Mucosa of descending colon (tissue), 3 donors: Measurements from ENCODE around the gene RHBDL3. TPM values are rescaled to one million over a fixed set of nuclear protein-coding genes. Genes with fewer than 3 reads are reported as not detected.

Experiments
- ATAC-seq: fragments of 200-7000 bp; cut with Tn5 transposase; one replicate; pipeline ENCODE4 v1.9.1; 2020; ENCODE audit warnings: mild to moderate bottlenecking, moderate library complexity
- DNase-seq, 3 donors: peaks; one replicate each; pipeline ENCODE4 v3.0.0-alpha.2; 2020
- H3K36me3 ChIP-seq: fragments of 200-600 bp; one replicate; pipeline ENCODE4 v1.8.0; 2021; ENCODE audit warnings: low read depth, mild to moderate bottlenecking
- H3K4me1 ChIP-seq: fragments of 200-600 bp; one replicate; pipeline ENCODE4 v1.8.0; 2021; ENCODE audit warnings: low read depth, mild to moderate bottlenecking
- H3K4me3 ChIP-seq: fragments of 200-600 bp; one replicate; pipeline ENCODE4 v1.8.0; 2021; ENCODE audit warnings: mild to moderate bottlenecking
- H3K9me3 ChIP-seq: fragments of 200-600 bp; one replicate; pipeline ENCODE4 v1.8.0; 2021; ENCODE audit warnings: mild to moderate bottlenecking
- CTCF ChIP-seq: fragments of 200-600 bp; IDR thresholded peaks from one replicate; pipeline ENCODE4 v1.8.0; 2022; ENCODE audit warnings: antibody characterized with exemption, mild to moderate bottlenecking
- intact Hi-C, 2 donors: fragments of 100-400 bp; cut with DNase I in 1 of 2; cut with micrococcal nuclease in 1 of 2; formaldehyde crosslinking; loops; one replicate each; pipeline versions ENCODE4 v1.11.0 to v1.11.1; 2022; cut with DNase I, micrococcal nuclease
- total RNA-seq, 3 donors: library from RNA; stranded (reverse); fragmentation: NEBNext Ultra II Directional in 2 of 3; extraction: Animal tissue kit (Norgen Biotek cat#: 25700) in 2 of 3; gene quantifications; one replicate each; pipeline versions ENCODE4 v1.2.1 to v1.2.4, GENCODE V29; 2021 to 2023
- donor health status: DM: no; HTN: no; CAD: no; lungs with moderate emphysema.
- donor health status: DM: no; HTN: no; CAD: no.
- donor health status: DM: no; HTN: yes; CAD: no.

The RHBDL3 gene
- total RNA-seq, 3 donors from 2014 or later: 0.52 to 2.3 (median 1.3) TPM

GRCh38 chr17:32278815-32279214 lies 13.2 kb downstream of the RHBDL3 start:
- H3K36me3 ChIP-seq: no peaks in the 10 kb centered on the region
- DNase-seq (no peak), ATAC-seq (no peak)
- intact Hi-C loops: no loop called here
- TF ChIP-seq CTCF: no peak
- H3K4me3 ChIP-seq: no peak overlapping the region
- no peaks in the 10 kb centered on the region for H3K4me1 ChIP-seq
- H3K9me3 ChIP-seq: no peaks in the 10 kb centered on the region

GRCh38 chr17:32279891-32280716 lies 14.5 kb downstream of the RHBDL3 start:
- Histone ChIP-seq H3K9me3 (no peaks in the 10 kb centered on the region), H3K4me3 (no peak overlapping the region), H3K4me1 (no peaks in the 10 kb centered on the region), H3K36me3 (no peaks in the 10 kb centered on the region)
- TF ChIP-seq CTCF: no peak
- DNase-seq (no peak), ATAC-seq (no peak)
- intact Hi-C loops: no loop called here

GRCh38 chr17:32281011-32281451 lies 15.4 kb downstream of the RHBDL3 start:
- intact Hi-C loops: no loop called here
- no peak overlapping the region for H3K4me3 ChIP-seq
- TF ChIP-seq CTCF: no peak
- DNase-seq (no peak), ATAC-seq (no peak)
- no peaks in the 10 kb centered on the region for H3K9me3 ChIP-seq
- no peaks in the 10 kb centered on the region for H3K36me3 ChIP-seq
- no peaks in the 10 kb centered on the region for H3K4me1 ChIP-seq

GRCh38 chr17:32283745-32284201 lies 18.1 kb downstream of the RHBDL3 start:
- DNase-seq: no peak
- ATAC-seq: no peak
- Histone ChIP-seq H3K4me3 (no peak overlapping the region), H3K9me3 (no peaks in the 10 kb centered on the region), H3K4me1 (no peaks in the 10 kb centered on the region), H3K36me3 (no peaks in the 10 kb centered on the region)
- TF ChIP-seq CTCF: no peak
- intact Hi-C loops: no loop called here

GRCh38 chr17:32285306-32285705 lies 19.7 kb downstream of the RHBDL3 start:
- TF ChIP-seq CTCF: no peak
- Histone ChIP-seq H3K9me3 (no peaks in the 10 kb centered on the region), H3K4me1 (no peaks in the 10 kb centered on the region), H3K4me3 (no peak overlapping the region), H3K36me3 (no peaks in the 10 kb centered on the region)
- ATAC-seq (no peak), DNase-seq (no peak)
- intact Hi-C loops: no loop called here
